H9 (cell line): Measurements from ENCODE around the gene COPS9. TPM values are rescaled to one million over a fixed set of nuclear protein-coding genes. Genes with fewer than 3 reads are reported as not detected.

Experiments
- DNase-seq: peaks from one replicate; pipeline ENCODE4 v3.0.0-alpha.2; 2017
- H2AFZ ChIP-seq: one replicate; pipeline ENCODE4 v1.6.1; 2013; ENCODE audit warnings: mild to moderate bottlenecking, low read length, control low read depth, moderate library complexity
- H2AK5ac ChIP-seq: 2 replicates; pipeline ENCODE4 v1.6.1; 2013; ENCODE audit warnings: low read length, control low read depth, mixed read lengths; ENCODE audit not compliant: insufficient read length
- H2BK120ac ChIP-seq: one replicate; pipeline ENCODE4 v1.6.1; 2013; ENCODE audit warnings: low read depth, mild to moderate bottlenecking, low read length, control low read depth, inconsistent platforms; ENCODE audit not compliant: poor library complexity, severe bottlenecking
- H2BK12ac ChIP-seq: 2 replicates; pipeline ENCODE4 v1.6.1; 2013; ENCODE audit warnings: low read length, control low read depth, mixed read lengths, low read depth; ENCODE audit not compliant: insufficient read length
- H2BK15ac ChIP-seq: 2 replicates; pipeline ENCODE4 v1.6.1; 2013; ENCODE audit warnings: low read depth, low read length, control low read depth
- H2BK20ac ChIP-seq: one replicate; pipeline ENCODE4 v1.6.1; 2013; ENCODE audit warnings: low read depth, mild to moderate bottlenecking, low read length, control low read depth, inconsistent platforms; ENCODE audit not compliant: poor library complexity, severe bottlenecking
- H2BK5ac ChIP-seq: 2 replicates; pipeline ENCODE4 v1.6.1; 2013; ENCODE audit warnings: low read length, control low read depth, mixed read lengths; ENCODE audit not compliant: insufficient read length
- H3K14ac ChIP-seq: 2 replicates; pipeline ENCODE4 v1.6.1; 2013; ENCODE audit warnings: low read length, control low read depth; ENCODE audit not compliant: insufficient read depth
- H3K18ac ChIP-seq: 2 replicates; pipeline ENCODE4 v1.6.1; 2013; ENCODE audit warnings: low read depth, mild to moderate bottlenecking, mixed read lengths, low read length, control low read depth; ENCODE audit not compliant: insufficient read length
- H3K23ac ChIP-seq: 2 replicates; pipeline ENCODE4 v1.6.1; 2013; ENCODE audit warnings: low read length, control low read depth, mixed read lengths, low read depth; ENCODE audit not compliant: insufficient read length
- H3K23me2 ChIP-seq: 2 replicates; pipeline ENCODE4 v1.6.1; 2013; ENCODE audit warnings: low read depth, mild to moderate bottlenecking, mixed read lengths, low read length, control low read depth; ENCODE audit not compliant: insufficient read length, poor library complexity, severe bottlenecking
- H3K27ac ChIP-seq: 2 replicates; pipeline ENCODE4 v1.5.1; 2013; ENCODE audit warnings: low read length, control low read depth, mixed read lengths, low read depth; ENCODE audit not compliant: insufficient read length
- H3K27me3 ChIP-seq: 2 replicates; pipeline ENCODE4 v1.6.1; 2013; ENCODE audit warnings: low read length, control low read depth, inconsistent platforms; ENCODE audit not compliant: insufficient read depth
- H3K4ac ChIP-seq: 2 replicates; pipeline ENCODE4 v1.6.1; 2013; ENCODE audit warnings: low read depth, mild to moderate bottlenecking, control low read depth, inconsistent platforms, low read length, moderate library complexity
- H3K4me1 ChIP-seq: 2 replicates; pipeline ENCODE4 v1.6.1; 2013; ENCODE audit warnings: low read length, control low read depth, inconsistent platforms; ENCODE audit not compliant: insufficient read depth
- H3K4me2 ChIP-seq: 2 replicates; pipeline ENCODE4 v1.6.1; 2013; ENCODE audit warnings: low read length, control low read depth, mixed read lengths; ENCODE audit not compliant: insufficient read length, insufficient read depth
- H3K56ac ChIP-seq: 2 replicates; pipeline ENCODE4 v1.6.1; 2013; ENCODE audit warnings: low read depth, mild to moderate bottlenecking, mixed read lengths, low read length, control low read depth; ENCODE audit not compliant: insufficient read length
- H3K79me1 ChIP-seq: 2 replicates; pipeline ENCODE4 v1.6.1; 2013; ENCODE audit warnings: low read depth, mild to moderate bottlenecking, moderate library complexity, low read length, control low read depth, inconsistent platforms; ENCODE audit not compliant: insufficient read depth, poor library complexity, severe bottlenecking
- H3K79me2 ChIP-seq: 2 replicates; pipeline ENCODE4 v1.6.1; 2013; ENCODE audit warnings: low read length, control low read depth, inconsistent platforms; ENCODE audit not compliant: insufficient read depth
- H3K9ac ChIP-seq: 2 replicates; pipeline ENCODE4 v1.6.1; 2013; ENCODE audit warnings: low read length, control low read depth, mixed read lengths; ENCODE audit not compliant: insufficient read length; ENCODE audit errors: extremely low read depth
- H3K9me3 ChIP-seq: one replicate; pipeline ENCODE4 v1.6.1; 2013; ENCODE audit warnings: low read depth, low read length, inconsistent platforms; ENCODE audit not compliant: control insufficient read depth
- H3T11ph ChIP-seq: one replicate; pipeline ENCODE4 v1.6.1; 2013; ENCODE audit warnings: mild to moderate bottlenecking, low read length, control low read depth, inconsistent platforms
- H4K20me1 ChIP-seq: one replicate; pipeline ENCODE4 v1.6.1; 2013; ENCODE audit not compliant: control insufficient read depth, insufficient read length, insufficient read depth
- H4K5ac ChIP-seq: 2 replicates; pipeline ENCODE4 v1.6.1; 2013; ENCODE audit warnings: low read depth, mild to moderate bottlenecking, mixed read lengths, low read length, control low read depth; ENCODE audit not compliant: insufficient read length
- H4K8ac ChIP-seq: replicated peaks from 2 replicates; pipeline ENCODE4 v1.6.1; 2013; ENCODE audit warnings: low read length, control low read depth, mixed read lengths, low read depth; ENCODE audit not compliant: insufficient read length
- H4K91ac ChIP-seq: 2 replicates; pipeline ENCODE4 v1.6.1; 2013; ENCODE audit warnings: low read depth, mild to moderate bottlenecking, moderate library complexity, mixed read lengths, low read length, control low read depth; ENCODE audit not compliant: insufficient read length
- H3K27ac Mint-ChIP-seq, 3 experiments: 2 replicates in 2 of 3; 3 replicates in 1 of 3; pipeline ENCODE4 v1.8.0; 2020 to 2021; ENCODE audit warnings: mixed read lengths in 3 of 3, mild to moderate bottlenecking in 1 of 3, moderate library complexity in 1 of 3
- H3K27me3 Mint-ChIP-seq: 2 replicates; pipeline ENCODE4 v1.8.0; 2021; ENCODE audit warnings: low read depth, mild to moderate bottlenecking, moderate library complexity, mixed read lengths
- H3K36me3 Mint-ChIP-seq, 3 experiments: 2 replicates in 2 of 3; 3 replicates in 1 of 3; pipeline ENCODE4 v1.8.0; 2020 to 2021; ENCODE audit warnings: low read depth in 3 of 3, mixed read lengths in 3 of 3; ENCODE audit not compliant: insufficient read depth in 1 of 3
- H3K4me1 Mint-ChIP-seq, 2 experiments: 2 replicates each; pipeline ENCODE4 v1.8.0; 2020; ENCODE audit warnings: mixed read lengths in 2 of 2
- H3K4me3 Mint-ChIP-seq, 2 experiments: 2 replicates in 1 of 2; 3 replicates in 1 of 2; pipeline ENCODE4 v1.8.0; 2020 to 2021; ENCODE audit warnings: mild to moderate bottlenecking in 2 of 2, mixed read lengths in 2 of 2, moderate library complexity in 1 of 2
- H3K9me3 Mint-ChIP-seq, 2 experiments: 2 replicates in 1 of 2; 3 replicates in 1 of 2; pipeline ENCODE4 v1.8.0; 2020; ENCODE audit warnings: mild to moderate bottlenecking in 2 of 2, mixed read lengths in 2 of 2, moderate library complexity in 1 of 2
- CTCF ChIP-seq: fragments of 200-600 bp; sonication (generic); conservative IDR thresholded peaks from 3 replicates; pipeline ENCODE4 v1.8.0; 2021; ENCODE audit warnings: antibody characterized with exemption, mild to moderate bottlenecking
- WGBS: extraction: QIAGEN DNeasy Blood & Tissue Kit; methylation state at CpG from one replicate; pipeline ENCODE4 v1.1.7; 2013; ENCODE audit warnings: missing lambda C conversion rate, low lambda C conversion rate, mixed read lengths; ENCODE audit not compliant: insufficient read length; ENCODE audit errors: extremely low coverage; 5-methylcytosine and 5-hydroxymethylcytosine counted together
- total RNA-seq: library from RNA; stranded (reverse); gene quantifications from 2 replicates; pipeline ENCODE4 v1.2.1, GENCODE V29; 2021

COPS9 gene
- total RNA-seq, 1 experiment from 2014 or later = 142 TPM

GRCh38 chr2:240137596-240138253 lies 1.6 kb upstream of the COPS9 start:
- no peaks in the 10 kb centered on the region; the same call in 1 of the 2 replicates for H3K4me1 ChIP-seq
- H4K8ac ChIP-seq = no peak overlapping the region
- no peak overlapping the region for H2BK12ac ChIP-seq
- peak; percentile 24 for DNase-seq
- H3K9ac ChIP-seq = no peak overlapping the region
- no peaks in the 10 kb centered on the region for H3K9me3 ChIP-seq
- no peak overlapping the region for H3T11ph ChIP-seq
- Mint-ChIP-seq H3K4me1 (peaks cover 22 to 35% of the 10 kb centered on the region in 2 experiments), H3K36me3 (peaks cover 4 to 14% (median 12%) of the 10 kb centered on the region in 3 experiments; a peak in 6 of 7 replicates), H3K9me3 (no peaks in the 10 kb centered on the region), H3K27me3 (peaks cover 22% of the 10 kb centered on the region), H3K27ac (no peak overlapping the region), H3K4me3 (peak overlapping the region in 1 of 2 experiments; percentile 98; a peak in 3 of 5 replicates)
- no peak overlapping the region for H3K4me2 ChIP-seq
- H3K23ac ChIP-seq = no peak overlapping the region
- no peak overlapping the region for H3K18ac ChIP-seq
- no peak for TF ChIP-seq CTCF
- no peaks in the 10 kb centered on the region; the same call in 1 of the 2 replicates for H3K27me3 ChIP-seq
- no peaks in the 10 kb centered on the region for H3K79me1 ChIP-seq
- H2BK15ac ChIP-seq = no peak overlapping the region
- H4K5ac ChIP-seq = no peak overlapping the region
- H3K14ac ChIP-seq = no peak overlapping the region
- H3K23me2 ChIP-seq = peaks cover 7% of the 10 kb centered on the region
- no peak overlapping the region for H2AK5ac ChIP-seq
- H3K79me2 ChIP-seq = peaks cover 13% of the 10 kb centered on the region; the same call in 1 of the 2 replicates
- no CpG with 5 or more reads among the region's 19 CpGs for WGBS
- no peak overlapping the region for H4K91ac ChIP-seq
- no peaks in the 10 kb centered on the region for H4K20me1 ChIP-seq
- H3K27ac ChIP-seq = no peak overlapping the region
- H3K56ac ChIP-seq = no peak overlapping the region
- H2BK20ac ChIP-seq = no peak overlapping the region
- no peak overlapping the region for H2AFZ ChIP-seq
- H3K4ac ChIP-seq = no peak overlapping the region
- H2BK120ac ChIP-seq = no peak overlapping the region
- H2BK5ac ChIP-seq = no peak overlapping the region
